ENCODE results near the gene DISC1. TPM values are rescaled to one million over a fixed set of nuclear protein-coding genes. Genes with fewer than 3 reads are reported as not detected.

DISC1 gene
- total and polyA plus RNA-seq, 2 donors (not counting 3 experiments of a cell fraction or from before 2014, with no cell fraction given): 3.3 to 14.7 TPM

GRCh38 chr1:231663211-231663792 is 36.7 kb downstream of the DISC1 start:
- Histone ChIP-seq H3K9ac (replicated peaks; ENCODE audit: extremely low read depth, insufficient read depth, low read length) (no peak overlapping the region), H3K4me2 (ENCODE audit: insufficient read depth, low read length) (no peak overlapping the region), H3K4me1 (ENCODE audit: control insufficient read depth, extremely low read depth, insufficient read depth, low read length) (no peaks in the 10 kb centered on the region), H4K20me1 (replicated peaks; ENCODE audit: control insufficient read depth, extremely low read depth, insufficient read depth, low read length) (no peaks in the 10 kb centered on the region), H2AFZ (ENCODE audit: low read depth, low read length) (no peak overlapping the region), H3K27me3 (ENCODE audit: control insufficient read depth in 2 of 2, insufficient read depth in 2 of 2, low read length in 2 of 2) (no peaks in the 10 kb centered on the region), H3K79me2 (ENCODE audit: control insufficient read depth, insufficient read depth, low read length) (no peaks in the 10 kb centered on the region), H3K4me3 (replicated peaks in 1 of 3; ENCODE audit: insufficient read depth in 1 of 3, low read depth in 1 of 3, low read length in 3 of 3) (no peak overlapping the region), H3K9me3 (replicated peaks; ENCODE audit: control insufficient read depth, insufficient read depth, low read length) (no peaks in the 10 kb centered on the region), H3K9me1 (replicated peaks; ENCODE audit: control insufficient read depth, extremely low read depth, insufficient read depth, low read length) (no peaks in the 10 kb centered on the region), H3K27ac (ENCODE audit: insufficient read depth, low read depth, low read length) (no peak overlapping the region), H3K36me3 (ENCODE audit: control insufficient read depth in 2 of 2, extremely low read depth in 1 of 2, insufficient read depth in 2 of 2, low read length in 2 of 2) (no peaks in the 10 kb centered on the region)
- intact Hi-C loops (cut with micrococcal nuclease) (no loop called here), dilution Hi-C loops (cut with MboI; ENCODE audit: extremely low pct_ligation_motif_present, low sequenced_read_pairs) (no loop called here)
- ChIA-PET POLR2A (no interaction called here), CTCF (interaction anchor here (0.9 to 1.5 kb wide), 3 partner anchors 9 to 21 kb away, joined by 3 to 4 read pairs (median 3); no protein-coding TSS in a partner anchor)
- DNase-seq (ENCODE audit: low read depth, low spot score): no peak
- FAIRE-seq: no peak
- no peak for TF ChIP-seq FOS (IDR thresholded peaks at IDR 0.05; ENCODE audit: borderline replicate concordance, insufficient read depth, low read length)
- BruUV-seq (replicated peaks): no TSS peak

- dilution Hi-C loops (cut with MboI; ENCODE audit: extremely low pct_ligation_motif_present, low sequenced_read_pairs): no loop called here
- Histone ChIP-seq H3K27ac (ENCODE audit: insufficient read depth, low read depth, low read length) (no peak overlapping the region), H3K9ac (replicated peaks; ENCODE audit: extremely low read depth, insufficient read depth, low read length) (no peak overlapping the region), H3K9me3 (replicated peaks; ENCODE audit: control insufficient read depth, insufficient read depth, low read length) (no peaks in the 10 kb centered on the region), H3K79me2 (ENCODE audit: control insufficient read depth, insufficient read depth, low read length) (no peaks in the 10 kb centered on the region), H2AFZ (ENCODE audit: low read depth, low read length) (no peak overlapping the region), H3K27me3 (ENCODE audit: control insufficient read depth in 2 of 2, insufficient read depth in 2 of 2, low read length in 2 of 2) (no peaks in the 10 kb centered on the region), H3K4me1 (ENCODE audit: control insufficient read depth, extremely low read depth, insufficient read depth, low read length) (no peaks in the 10 kb centered on the region), H3K4me2 (ENCODE audit: insufficient read depth, low read length) (no peak overlapping the region), H3K4me3 (replicated peaks in 1 of 3; ENCODE audit: insufficient read depth in 1 of 3, low read depth in 1 of 3, low read length in 3 of 3) (no peak overlapping the region), H4K20me1 (replicated peaks; ENCODE audit: control insufficient read depth, extremely low read depth, insufficient read depth, low read length) (no peaks in the 10 kb centered on the region), H3K9me1 (replicated peaks; ENCODE audit: control insufficient read depth, extremely low read depth, insufficient read depth, low read length) (no peaks in the 10 kb centered on the region), H3K36me3 (ENCODE audit: control insufficient read depth in 2 of 2, extremely low read depth in 1 of 2, insufficient read depth in 2 of 2, low read length in 2 of 2) (no peaks in the 10 kb centered on the region)
- intact Hi-C loops (cut with micrococcal nuclease): no loop called here
- DNase-seq (ENCODE audit: low read depth, low spot score) (no peak), FAIRE-seq (no peak)
- CTCF ChIA-PET: interaction anchor here (1.3 kb wide), 1 partner anchor 14 kb away, joined by 3 read pairs; no protein-coding TSS in a partner anchor
- POLR2A ChIA-PET: no interaction called here
- BruUV-seq (replicated peaks): no TSS peak
- TF ChIP-seq JUN (IDR thresholded peaks at IDR 0.05; ENCODE audit: borderline replicate concordance, insufficient read depth, insufficient read length, low read depth) (no peak), POLR2AphosphoS5 (IDR thresholded peaks at IDR 0.05; ENCODE audit: insufficient read depth, low read depth, low read length) (no peak), MYC (IDR thresholded peaks at IDR 0.05; ENCODE audit: low read depth, low read length) (no peak), POLR2A (IDR thresholded peaks at IDR 0.05; ENCODE audit: low read depth, low read length) (no peak), FOS (IDR thresholded peaks at IDR 0.05; ENCODE audit: borderline replicate concordance, insufficient read depth, low read length) (no peak), CTCF (IDR thresholded peaks at IDR 0.05; ENCODE audit: extremely low read depth in 1 of 2, insufficient read depth in 1 of 2, low read depth in 1 of 2, low read length in 2 of 2) (no peak), EZH2 (IDR thresholded peaks at IDR 0.05; ENCODE audit: borderline replicate concordance, low read depth, low read length, severe bottlenecking) (no peak), MAX (IDR thresholded peaks at IDR 0.05; ENCODE audit: insufficient read depth, insufficient read length) (no peak)
Observed at GRCh38 chr1:231665101-231665500, 38.5 kb downstream of the DISC1 start.
